HG02981 (cell line): ENCODE measurements around the gene RBBP7.

Experiments
- ATAC-seq: cut with Tn5 transposase; IDR thresholded peaks from one replicate; pipeline ENCODE4 v1.9.1; 2021; ENCODE audit warnings: mild to moderate bottlenecking, moderate library complexity; ENCODE audit not compliant: unreplicated experiment

RBBP7 gene

GRCh38 chrX:16870095-16870861, at the start of gene RBBP7:
RBBP7 (minus strand) TSS chrX:16870362; CDS start chrX:16870053, 309 bp downstream.
- peak; percentile 73 for ATAC-seq

GRCh38 chrX:16918979-16919378, 48.8 kb upstream of the RBBP7 start:
- ATAC-seq = no peak

GRCh38 chrX:16917120-16917519, 47.0 kb upstream of the RBBP7 start:
- no peak for ATAC-seq

- no peak for ATAC-seq
Observed at GRCh38 chrX:16916561-16916960, 46.4 kb upstream of the RBBP7 start.

- no peak for ATAC-seq
Observed at GRCh38 chrX:16914058-16914457, 43.9 kb upstream of the RBBP7 start.

- ATAC-seq = no peak
Observed at GRCh38 chrX:16910376-16910775, 40.2 kb upstream of the RBBP7 start.

- peak; percentile 56 for ATAC-seq
Observed at GRCh38 chrX:16903274-16904022, 33.3 kb upstream of the RBBP7 start.

- no peak for ATAC-seq
Observed at GRCh38 chrX:16897445-16897844, 27.3 kb upstream of the RBBP7 start.

GRCh38 chrX:16892504-16893362, 22.6 kb upstream of the RBBP7 start:
- ATAC-seq = peak; percentile 74

GRCh38 chrX:16885628-16886027, 15.5 kb upstream of the RBBP7 start:
- ATAC-seq = no peak

- ATAC-seq = no peak
Observed at GRCh38 chrX:16883487-16883804, 13.3 kb upstream of the RBBP7 start.

- ATAC-seq = peak; percentile 71
Observed at GRCh38 chrX:16882702-16883486, 12.7 kb upstream of the RBBP7 start.

GRCh38 chrX:16882169-16882568, 12.0 kb upstream of the RBBP7 start:
- peak; percentile 46 for ATAC-seq

- no peak for ATAC-seq
Observed at GRCh38 chrX:16876696-16877095, 6.5 kb upstream of the RBBP7 start.

- ATAC-seq = no peak
Observed at GRCh38 chrX:16874458-16875095, 4.4 kb upstream of the RBBP7 start.

GRCh38 chrX:16873106-16873505, 2.9 kb upstream of the RBBP7 start:
- no peak for ATAC-seq

GRCh38 chrX:16870862-16871815, 977 bp upstream of the RBBP7 start:
- peak; percentile 0 for ATAC-seq

GRCh38 chrX:16869393-16870094, 618 bp downstream of the RBBP7 start:
- peak; percentile 53 for ATAC-seq
